H9 (cell line): ENCODE measurements around the gene SAMD14. TPM values are rescaled to one million over a fixed set of nuclear protein-coding genes. Genes with fewer than 3 reads are reported as not detected.
A peak's percentile ranks its signal among the peaks of the same experiment; 100 is the strongest.

Experiments
- DNase-seq: peaks from one replicate; pipeline ENCODE4 v3.0.0-alpha.2; 2017
- H2AFZ ChIP-seq: one replicate; pipeline ENCODE4 v1.6.1; 2013; ENCODE audit warnings: mild to moderate bottlenecking, low read length, control low read depth, moderate library complexity
- H2AK5ac ChIP-seq: 2 replicates; pipeline ENCODE4 v1.6.1; 2013; ENCODE audit warnings: low read length, control low read depth, mixed read lengths; ENCODE audit not compliant: insufficient read length
- H2BK120ac ChIP-seq: one replicate; pipeline ENCODE4 v1.6.1; 2013; ENCODE audit warnings: low read depth, mild to moderate bottlenecking, low read length, control low read depth, inconsistent platforms; ENCODE audit not compliant: poor library complexity, severe bottlenecking
- H2BK12ac ChIP-seq: 2 replicates; pipeline ENCODE4 v1.6.1; 2013; ENCODE audit warnings: low read length, control low read depth, mixed read lengths, low read depth; ENCODE audit not compliant: insufficient read length
- H2BK15ac ChIP-seq: 2 replicates; pipeline ENCODE4 v1.6.1; 2013; ENCODE audit warnings: low read depth, low read length, control low read depth
- H2BK20ac ChIP-seq: one replicate; pipeline ENCODE4 v1.6.1; 2013; ENCODE audit warnings: low read depth, mild to moderate bottlenecking, low read length, control low read depth, inconsistent platforms; ENCODE audit not compliant: poor library complexity, severe bottlenecking
- H2BK5ac ChIP-seq: 2 replicates; pipeline ENCODE4 v1.6.1; 2013; ENCODE audit warnings: low read length, control low read depth, mixed read lengths; ENCODE audit not compliant: insufficient read length
- H3K14ac ChIP-seq: 2 replicates; pipeline ENCODE4 v1.6.1; 2013; ENCODE audit warnings: low read length, control low read depth; ENCODE audit not compliant: insufficient read depth
- H3K18ac ChIP-seq: 2 replicates; pipeline ENCODE4 v1.6.1; 2013; ENCODE audit warnings: low read depth, mild to moderate bottlenecking, mixed read lengths, low read length, control low read depth; ENCODE audit not compliant: insufficient read length
- H3K23ac ChIP-seq: 2 replicates; pipeline ENCODE4 v1.6.1; 2013; ENCODE audit warnings: low read length, control low read depth, mixed read lengths, low read depth; ENCODE audit not compliant: insufficient read length
- H3K23me2 ChIP-seq: 2 replicates; pipeline ENCODE4 v1.6.1; 2013; ENCODE audit warnings: low read depth, mild to moderate bottlenecking, mixed read lengths, low read length, control low read depth; ENCODE audit not compliant: insufficient read length, poor library complexity, severe bottlenecking
- H3K27ac ChIP-seq: 2 replicates; pipeline ENCODE4 v1.5.1; 2013; ENCODE audit warnings: low read length, control low read depth, mixed read lengths, low read depth; ENCODE audit not compliant: insufficient read length
- H3K27me3 ChIP-seq: 2 replicates; pipeline ENCODE4 v1.6.1; 2013; ENCODE audit warnings: low read length, control low read depth, inconsistent platforms; ENCODE audit not compliant: insufficient read depth
- H3K4ac ChIP-seq: 2 replicates; pipeline ENCODE4 v1.6.1; 2013; ENCODE audit warnings: low read depth, mild to moderate bottlenecking, control low read depth, inconsistent platforms, low read length, moderate library complexity
- H3K4me1 ChIP-seq: 2 replicates; pipeline ENCODE4 v1.6.1; 2013; ENCODE audit warnings: low read length, control low read depth, inconsistent platforms; ENCODE audit not compliant: insufficient read depth
- H3K4me2 ChIP-seq: 2 replicates; pipeline ENCODE4 v1.6.1; 2013; ENCODE audit warnings: low read length, control low read depth, mixed read lengths; ENCODE audit not compliant: insufficient read length, insufficient read depth
- H3K56ac ChIP-seq: 2 replicates; pipeline ENCODE4 v1.6.1; 2013; ENCODE audit warnings: low read depth, mild to moderate bottlenecking, mixed read lengths, low read length, control low read depth; ENCODE audit not compliant: insufficient read length
- H3K79me1 ChIP-seq: 2 replicates; pipeline ENCODE4 v1.6.1; 2013; ENCODE audit warnings: low read depth, mild to moderate bottlenecking, moderate library complexity, low read length, control low read depth, inconsistent platforms; ENCODE audit not compliant: insufficient read depth, poor library complexity, severe bottlenecking
- H3K79me2 ChIP-seq: 2 replicates; pipeline ENCODE4 v1.6.1; 2013; ENCODE audit warnings: low read length, control low read depth, inconsistent platforms; ENCODE audit not compliant: insufficient read depth
- H3K9ac ChIP-seq: 2 replicates; pipeline ENCODE4 v1.6.1; 2013; ENCODE audit warnings: low read length, control low read depth, mixed read lengths; ENCODE audit not compliant: insufficient read length; ENCODE audit errors: extremely low read depth
- H3K9me3 ChIP-seq: one replicate; pipeline ENCODE4 v1.6.1; 2013; ENCODE audit warnings: low read depth, low read length, inconsistent platforms; ENCODE audit not compliant: control insufficient read depth
- H3T11ph ChIP-seq: one replicate; pipeline ENCODE4 v1.6.1; 2013; ENCODE audit warnings: mild to moderate bottlenecking, low read length, control low read depth, inconsistent platforms
- H4K20me1 ChIP-seq: one replicate; pipeline ENCODE4 v1.6.1; 2013; ENCODE audit not compliant: control insufficient read depth, insufficient read length, insufficient read depth
- H4K5ac ChIP-seq: 2 replicates; pipeline ENCODE4 v1.6.1; 2013; ENCODE audit warnings: low read depth, mild to moderate bottlenecking, mixed read lengths, low read length, control low read depth; ENCODE audit not compliant: insufficient read length
- H4K8ac ChIP-seq: replicated peaks from 2 replicates; pipeline ENCODE4 v1.6.1; 2013; ENCODE audit warnings: low read length, control low read depth, mixed read lengths, low read depth; ENCODE audit not compliant: insufficient read length
- H4K91ac ChIP-seq: 2 replicates; pipeline ENCODE4 v1.6.1; 2013; ENCODE audit warnings: low read depth, mild to moderate bottlenecking, moderate library complexity, mixed read lengths, low read length, control low read depth; ENCODE audit not compliant: insufficient read length
- H3K27ac Mint-ChIP-seq, 3 experiments: 2 replicates in 2 of 3; 3 replicates in 1 of 3; pipeline ENCODE4 v1.8.0; 2020 to 2021; ENCODE audit warnings: mixed read lengths in 3 of 3, mild to moderate bottlenecking in 1 of 3, moderate library complexity in 1 of 3
- H3K27me3 Mint-ChIP-seq: 2 replicates; pipeline ENCODE4 v1.8.0; 2021; ENCODE audit warnings: low read depth, mild to moderate bottlenecking, moderate library complexity, mixed read lengths
- H3K36me3 Mint-ChIP-seq, 3 experiments: 2 replicates in 2 of 3; 3 replicates in 1 of 3; pipeline ENCODE4 v1.8.0; 2020 to 2021; ENCODE audit warnings: low read depth in 3 of 3, mixed read lengths in 3 of 3; ENCODE audit not compliant: insufficient read depth in 1 of 3
- H3K4me1 Mint-ChIP-seq, 2 experiments: 2 replicates each; pipeline ENCODE4 v1.8.0; 2020; ENCODE audit warnings: mixed read lengths in 2 of 2
- H3K4me3 Mint-ChIP-seq, 2 experiments: 2 replicates in 1 of 2; 3 replicates in 1 of 2; pipeline ENCODE4 v1.8.0; 2020 to 2021; ENCODE audit warnings: mild to moderate bottlenecking in 2 of 2, mixed read lengths in 2 of 2, moderate library complexity in 1 of 2
- H3K9me3 Mint-ChIP-seq, 2 experiments: 2 replicates in 1 of 2; 3 replicates in 1 of 2; pipeline ENCODE4 v1.8.0; 2020; ENCODE audit warnings: mild to moderate bottlenecking in 2 of 2, mixed read lengths in 2 of 2, moderate library complexity in 1 of 2
- CTCF ChIP-seq: fragments of 200-600 bp; sonication (generic); conservative IDR thresholded peaks from 3 replicates; pipeline ENCODE4 v1.8.0; 2021; ENCODE audit warnings: antibody characterized with exemption, mild to moderate bottlenecking
- WGBS: extraction: QIAGEN DNeasy Blood & Tissue Kit; methylation state at CpG from one replicate; pipeline ENCODE4 v1.1.7; 2013; ENCODE audit warnings: missing lambda C conversion rate, low lambda C conversion rate, mixed read lengths; ENCODE audit not compliant: insufficient read length; ENCODE audit errors: extremely low coverage; 5-methylcytosine and 5-hydroxymethylcytosine counted together
- total RNA-seq: library from RNA; stranded (reverse); gene quantifications from 2 replicates; pipeline ENCODE4 v1.2.1, GENCODE V29; 2021

The SAMD14 gene
- total RNA-seq, 1 experiment from 2014 or later, result 5.9 TPM

- Histone ChIP-seq H2BK20ac (no peak overlapping the region), H4K20me1 (no peaks in the 10 kb centered on the region), H3K23me2 (no peaks in the 10 kb centered on the region), H4K8ac (no peak overlapping the region), H3K79me1 (no peaks in the 10 kb centered on the region), H2BK12ac (no peak overlapping the region), H4K91ac (no peak overlapping the region), H3K4ac (no peak overlapping the region), H2BK120ac (no peak overlapping the region), H3K18ac (no peak overlapping the region), H3K9ac (no peak overlapping the region), H3K14ac (no peak overlapping the region), H2AK5ac (no peak overlapping the region), H3T11ph (no peak overlapping the region), H3K4me2 (no peak overlapping the region), H3K9me3 (no peaks in the 10 kb centered on the region), H3K27ac (no peak overlapping the region), H3K27me3 (no peaks in the 10 kb centered on the region), H3K23ac (no peak overlapping the region), H2BK15ac (no peak overlapping the region), H3K79me2 (no peaks in the 10 kb centered on the region), H2BK5ac (no peak overlapping the region), H4K5ac (no peak overlapping the region), H2AFZ (no peak overlapping the region), H3K56ac (no peak overlapping the region), H3K4me1 (no peaks in the 10 kb centered on the region)
- peak; percentile 91 for TF ChIP-seq CTCF
- Mint-ChIP-seq H3K4me3 (no peak overlapping the region), H3K4me1 (peaks cover 0 to 13% of the 10 kb centered on the region in 2 experiments; a peak in 3 of 4 replicates), H3K27me3 (peaks cover 1% of the 10 kb centered on the region; the same call in 1 of the 2 replicates), H3K9me3 (no peaks in the 10 kb centered on the region; a peak in 1 of 5 replicates), H3K27ac (no peak overlapping the region), H3K36me3 (peaks cover 1 to 18% (median 5%) of the 10 kb centered on the region in 3 experiments; a peak in 6 of 7 replicates)
- WGBS, result no CpG with 5 or more reads among the region's 12 CpGs
- peak; percentile 86 for DNase-seq
Measured at GRCh38 chr17:50079334-50080095, 50.4 kb downstream of the SAMD14 start.
